HG02763 (cell line): ENCODE results near the gene DUSP5.
A peak's percentile ranks its signal among the peaks of the same experiment; 100 is the strongest.

Source experiments
- ATAC-seq: cut with Tn5 transposase; IDR thresholded peaks from one replicate; pipeline ENCODE4 v1.9.1; 2021; ENCODE audit warnings: mild to moderate bottlenecking, moderate library complexity; ENCODE audit not compliant: unreplicated experiment

The DUSP5 gene

DNA sequence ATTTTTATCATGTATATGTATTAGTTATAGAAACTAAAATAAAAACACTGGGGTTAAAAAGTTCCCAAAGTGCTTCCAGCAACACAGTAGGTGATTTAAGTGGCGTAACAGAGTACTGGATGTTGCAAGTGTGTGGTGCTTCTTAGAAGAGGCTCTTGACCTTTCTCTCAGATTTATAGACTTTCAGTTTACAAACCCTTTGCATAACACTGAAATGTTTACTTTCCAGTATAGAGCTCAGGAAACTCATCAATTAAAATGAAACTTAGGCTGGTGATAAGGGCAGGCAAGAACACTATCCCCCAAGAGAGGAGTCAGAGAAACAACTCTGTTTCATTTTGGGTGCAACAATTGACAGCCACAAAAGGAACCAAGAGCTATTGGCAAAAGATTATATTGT, 42.3 kb downstream of the DUSP5 start:
- ATAC-seq: no peak

DNA sequence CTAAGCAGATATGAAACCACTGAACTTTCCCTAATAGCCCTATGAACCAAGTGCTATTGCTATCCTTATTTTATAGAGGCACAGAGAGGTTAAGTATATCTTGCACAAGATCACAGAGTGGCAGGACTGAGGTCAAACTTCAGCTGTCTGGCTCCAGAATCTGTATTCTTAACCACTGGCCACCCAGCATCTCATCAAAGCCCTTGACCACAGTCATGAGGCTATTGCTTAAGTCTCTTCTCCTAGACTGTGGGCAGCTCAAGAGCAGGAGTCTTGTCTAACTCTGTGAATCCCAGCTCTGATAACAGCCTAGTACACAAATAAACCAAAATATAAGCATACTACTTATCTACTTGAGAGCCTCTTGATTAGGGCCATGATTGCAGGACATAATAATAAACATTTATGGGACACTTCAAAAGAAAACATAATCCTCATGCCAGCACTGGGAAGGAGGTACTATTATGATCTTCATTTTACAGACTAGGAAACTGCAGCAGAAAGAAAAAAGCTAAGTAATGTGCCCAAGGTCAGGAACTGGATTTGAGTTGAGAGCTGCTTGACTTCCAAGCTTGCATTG, 47.3 kb downstream of the DUSP5 start:
- no peak for ATAC-seq

DNA sequence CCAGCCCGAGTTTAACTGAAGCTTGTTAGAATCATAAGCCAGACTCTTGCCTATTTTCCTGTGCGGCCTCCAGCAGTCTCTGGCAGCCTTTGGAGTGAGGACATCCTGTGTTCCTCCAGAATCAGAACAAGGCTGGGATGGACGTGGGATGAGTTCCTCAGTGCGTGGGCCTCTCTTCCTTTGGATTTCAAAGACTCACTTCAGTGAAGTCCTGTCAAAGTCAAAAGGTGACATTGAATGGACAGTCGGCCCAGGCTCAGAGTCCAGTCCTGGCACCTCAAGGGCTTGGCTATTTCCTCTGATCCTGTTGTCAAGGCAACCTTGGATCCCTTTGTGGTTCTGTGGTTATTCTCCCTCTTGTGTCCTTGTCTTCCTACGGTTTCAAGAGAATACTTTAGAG, 48.4 kb downstream of the DUSP5 start:
- ATAC-seq: no peak

- ATAC-seq: no peak
Measured at GRCh38 chr10:110546499-110547110, 48.9 kb downstream of the DUSP5 start.

GRCh38 chr10:110547139-110547761, 49.5 kb downstream of the DUSP5 start:
- peak; percentile 51 for ATAC-seq

- ATAC-seq: no peak
Measured at GRCh38 chr10:110548002-110548401, 50.3 kb downstream of the DUSP5 start.

- no peak for ATAC-seq
Measured at GRCh38 chr10:110549211-110549610, 51.5 kb downstream of the DUSP5 start.

- ATAC-seq: no peak
Measured at GRCh38 chr10:110553905-110554304, 56.2 kb downstream of the DUSP5 start.

DNA sequence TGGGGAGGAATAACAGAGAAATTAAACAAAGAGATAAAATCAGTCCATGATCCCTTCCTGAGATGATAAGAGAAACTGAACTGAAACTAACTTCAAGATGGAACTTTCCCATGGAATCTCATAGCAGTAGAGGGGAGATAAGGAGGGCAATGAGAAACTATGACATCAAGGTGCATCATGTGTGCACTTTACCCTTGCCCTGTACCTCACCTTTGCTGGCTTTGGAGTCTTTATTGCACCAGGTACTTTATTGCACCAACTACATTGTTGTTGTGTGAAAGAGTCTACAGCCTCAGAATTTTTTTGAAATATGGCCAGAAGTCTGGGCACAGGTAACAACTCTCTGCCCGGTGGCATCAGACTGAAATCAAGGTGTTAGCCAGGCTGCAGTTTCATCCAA, 58.6 kb downstream of the DUSP5 start:
- ATAC-seq: no peak

GRCh38 chr10:110556969-110557601, 59.4 kb downstream of the DUSP5 start:
- peak; percentile 65 for ATAC-seq

GRCh38 chr10:110558041-110558440, 60.3 kb downstream of the DUSP5 start:
- ATAC-seq: no peak

- ATAC-seq: no peak
Measured at GRCh38 chr10:110560012-110560411, 62.3 kb downstream of the DUSP5 start.
